Stimulated activated CD8-positive, alpha-beta memory T cell treated with anti-CD3 and anti-CD28 coated beads, Interleukin-2, amount 100 ng/mL, for 48 hours (primary cell): ENCODE measurements around the gene WDR59.
A peak's percentile ranks its signal among the peaks of the same experiment; 100 is the strongest.
"Not testable (repeated sequence)": the region's sequence is repeated elsewhere in the genome, so short reads cannot be mapped to it uniquely, and the experiment has no call there.

Experiments used
- DNase-seq, 2 donors: peaks; one replicate each; pipeline ENCODE4 v3.0.0-alpha.2; 2020; ENCODE audit warnings: low read depth in 2 of 2

WDR59 gene

GRCh38 chr16:74984529-74985296, at the start of gene WDR59:
Gene WDR59, minus strand, starts transcription at chr16:74985123. Its CDS starts 106 bp downstream, at chr16:74985017.
- peak; percentile 97 to 98 for DNase-seq

- DNase-seq: no peak
These were observed 47.7 kb upstream of the WDR59 start for GRCh38 chr16:75032655-75033054.

GRCh38 chr16:75029854-75030253, 44.9 kb upstream of the WDR59 start:
- no peak for DNase-seq

GRCh38 chr16:75028544-75029135, 43.7 kb upstream of the WDR59 start:
- DNase-seq: no peak

- no peak for DNase-seq
These were observed 42.8 kb upstream of the WDR59 start for GRCh38 chr16:75027520-75028300.

GRCh38 chr16:75026892-75027391, 42.0 kb upstream of the WDR59 start:
- no peak for DNase-seq

- not testable (repeated sequence) for DNase-seq
These were observed 41.4 kb upstream of the WDR59 start for GRCh38 chr16:75026239-75026891.

GRCh38 chr16:75025761-75026160, 40.8 kb upstream of the WDR59 start:
- DNase-seq: no peak

- DNase-seq: no peak
These were observed 39.7 kb upstream of the WDR59 start for GRCh38 chr16:75024594-75024993.

GRCh38 chr16:75024182-75024581, 39.3 kb upstream of the WDR59 start:
- no peak for DNase-seq

- no peak for DNase-seq
These were observed 38.1 kb upstream of the WDR59 start for GRCh38 chr16:75023009-75023408.

- DNase-seq: no peak
These were observed 37.6 kb upstream of the WDR59 start for GRCh38 chr16:75022567-75022966.

- no peak for DNase-seq
These were observed 36.5 kb upstream of the WDR59 start for GRCh38 chr16:75021410-75021809.

GRCh38 chr16:75019586-75019985, 34.7 kb upstream of the WDR59 start:
- DNase-seq: no peak

- no peak for DNase-seq
These were observed 34.1 kb upstream of the WDR59 start for GRCh38 chr16:75019007-75019406.

GRCh38 chr16:75017670-75018525, 33.0 kb upstream of the WDR59 start:
- no peak for DNase-seq

GRCh38 chr16:75016451-75017081, 31.6 kb upstream of the WDR59 start:
- not testable (repeated sequence) for DNase-seq

GRCh38 chr16:75014318-75014717, 29.4 kb upstream of the WDR59 start:
- DNase-seq: no peak

GRCh38 chr16:75013123-75013522, 28.2 kb upstream of the WDR59 start:
- DNase-seq: not testable (repeated sequence)

- DNase-seq: no peak
These were observed 27.6 kb upstream of the WDR59 start for GRCh38 chr16:75012380-75013081.
